Activated T-cell treated with anti-CD3 and anti-CD28 coated beads, Interleukin-2, amount 50 U/mL, for 24 hours (primary cell): ENCODE results near the gene HES2.
A peak's percentile ranks its signal among the peaks of the same experiment; 100 is the strongest.
"Not testable (repeated sequence)": the region's sequence is repeated elsewhere in the genome, so short reads cannot be mapped to it uniquely, and the experiment has no call there.

ENCODE experiments used
- DNase-seq: peaks from one replicate; pipeline ENCODE4 v3.0.0-alpha.2; 2020
- H3K27ac Mint-ChIP-seq: 2 replicates; pipeline ENCODE4 v1.8.0; 2020; ENCODE audit warnings: mild to moderate bottlenecking, mixed read lengths
- H3K27me3 Mint-ChIP-seq: 2 replicates; pipeline ENCODE4 v1.8.0; 2020; ENCODE audit warnings: mixed read lengths
- H3K36me3 Mint-ChIP-seq: 2 replicates; pipeline ENCODE4 v1.8.0; 2020; ENCODE audit warnings: low read depth, mixed read lengths
- H3K4me1 Mint-ChIP-seq: 2 replicates; pipeline ENCODE4 v1.8.0; 2020; ENCODE audit warnings: low read depth, mixed read lengths
- H3K4me3 Mint-ChIP-seq: 2 replicates; pipeline ENCODE4 v1.8.0; 2020; ENCODE audit warnings: mild to moderate bottlenecking, moderate library complexity, mixed read lengths
- H3K9me3 Mint-ChIP-seq: 2 replicates; pipeline ENCODE4 v1.8.0; 2020; ENCODE audit warnings: mixed read lengths

Gene HES2

GRCh38 chr1:6447016-6447817 lies 27.5 kb upstream of the HES2 start:
- H3K9me3 Mint-ChIP-seq: no peaks in the 10 kb centered on the region
- H3K27ac Mint-ChIP-seq: no peak overlapping the region
- H3K27me3 Mint-ChIP-seq: peaks cover 59% of the 10 kb centered on the region
- peak overlapping the region; percentile 23 for H3K4me3 Mint-ChIP-seq
- no peaks in the 10 kb centered on the region for H3K36me3 Mint-ChIP-seq
- H3K4me1 Mint-ChIP-seq: peaks cover 12% of the 10 kb centered on the region
- no peak for DNase-seq

- Mint-ChIP-seq H3K4me1 (peaks cover 12% of the 10 kb centered on the region), H3K4me3 (no peak overlapping the region), H3K27ac (no peak overlapping the region), H3K27me3 (peaks cover 63% of the 10 kb centered on the region), H3K9me3 (no peaks in the 10 kb centered on the region), H3K36me3 (no peaks in the 10 kb centered on the region)
- DNase-seq: no peak
Observed at GRCh38 chr1:6446665-6447015, 26.9 kb upstream of the HES2 start.

GRCh38 chr1:6445929-6446328 lies 26.2 kb upstream of the HES2 start:
- Mint-ChIP-seq H3K4me1 (peaks cover 13% of the 10 kb centered on the region), H3K27me3 (peaks cover 64% of the 10 kb centered on the region)
- H3K36me3 Mint-ChIP-seq, H3K9me3 Mint-ChIP-seq, H3K27ac Mint-ChIP-seq, DNase-seq, H3K4me3 Mint-ChIP-seq: not testable (repeated sequence)

GRCh38 chr1:6445062-6445763 lies 25.5 kb upstream of the HES2 start:
- Mint-ChIP-seq H3K27ac (no peak overlapping the region), H3K9me3 (no peaks in the 10 kb centered on the region), H3K36me3 (no peaks in the 10 kb centered on the region), H3K4me3 (no peak overlapping the region), H3K27me3 (peaks cover 58% of the 10 kb centered on the region), H3K4me1 (peaks cover 14% of the 10 kb centered on the region)
- DNase-seq: peak; percentile 60

- DNase-seq: no peak
- peaks cover 55% of the 10 kb centered on the region for H3K27me3 Mint-ChIP-seq
- H3K27ac Mint-ChIP-seq: no peak overlapping the region
- no peaks in the 10 kb centered on the region for H3K36me3 Mint-ChIP-seq
- H3K4me3 Mint-ChIP-seq: no peak overlapping the region
- peaks cover 11% of the 10 kb centered on the region for H3K4me1 Mint-ChIP-seq
- H3K9me3 Mint-ChIP-seq: no peaks in the 10 kb centered on the region
Observed at GRCh38 chr1:6444377-6444776, 24.7 kb upstream of the HES2 start.

GRCh38 chr1:6443339-6444115 lies 23.8 kb upstream of the HES2 start:
- Mint-ChIP-seq H3K4me1 (peaks cover 7% of the 10 kb centered on the region), H3K27ac (no peak overlapping the region), H3K36me3 (no peaks in the 10 kb centered on the region), H3K27me3 (peaks cover 53% of the 10 kb centered on the region), H3K9me3 (no peaks in the 10 kb centered on the region), H3K4me3 (no peak overlapping the region)
- DNase-seq: no peak

GRCh38 chr1:6441586-6441985 lies 21.9 kb upstream of the HES2 start:
- Mint-ChIP-seq H3K36me3 (no peaks in the 10 kb centered on the region), H3K4me3 (no peak overlapping the region), H3K27ac (no peak overlapping the region), H3K9me3 (no peaks in the 10 kb centered on the region), H3K4me1 (peaks cover 4% of the 10 kb centered on the region), H3K27me3 (peaks cover 56% of the 10 kb centered on the region)
- no peak for DNase-seq

- H3K9me3 Mint-ChIP-seq: no peaks in the 10 kb centered on the region
- peak overlapping the region; percentile 23 for H3K4me3 Mint-ChIP-seq
- H3K27me3 Mint-ChIP-seq: peaks cover 47% of the 10 kb centered on the region
- H3K4me1 Mint-ChIP-seq: peaks cover 4% of the 10 kb centered on the region
- peak; percentile 80 for DNase-seq
- no peak overlapping the region for H3K27ac Mint-ChIP-seq
- no peaks in the 10 kb centered on the region for H3K36me3 Mint-ChIP-seq
Observed at GRCh38 chr1:6440198-6441126, 20.7 kb upstream of the HES2 start.

GRCh38 chr1:6438047-6438525 lies 18.4 kb upstream of the HES2 start:
- DNase-seq: peak; percentile 81

GRCh38 chr1:6437012-6437700 lies 17.4 kb upstream of the HES2 start:
- H3K4me1 Mint-ChIP-seq, H3K27ac Mint-ChIP-seq, DNase-seq, H3K4me3 Mint-ChIP-seq, H3K9me3 Mint-ChIP-seq, H3K36me3 Mint-ChIP-seq: not testable (repeated sequence)
- H3K27me3 Mint-ChIP-seq: peaks cover 34% of the 10 kb centered on the region

More at GRCh38 chr1:6438047-6438525, 18.4 kb upstream of the HES2 start:
- Mint-ChIP-seq H3K9me3 (no peaks in the 10 kb centered on the region), H3K4me3 (no peak overlapping the region), H3K36me3 (no peaks in the 10 kb centered on the region), H3K27ac (no peak overlapping the region), H3K4me1 (peaks cover 4% of the 10 kb centered on the region), H3K27me3 (peaks cover 34% of the 10 kb centered on the region)

- not testable (repeated sequence) for H3K4me3 Mint-ChIP-seq, H3K27ac Mint-ChIP-seq, H3K36me3 Mint-ChIP-seq, H3K4me1 Mint-ChIP-seq, DNase-seq, H3K9me3 Mint-ChIP-seq
- H3K27me3 Mint-ChIP-seq: peaks cover 27% of the 10 kb centered on the region
Observed at GRCh38 chr1:6436277-6436676, 16.6 kb upstream of the HES2 start.

GRCh38 chr1:6435547-6435946 lies 15.8 kb upstream of the HES2 start:
- Mint-ChIP-seq H3K27ac (no peak overlapping the region), H3K27me3 (peaks cover 23% of the 10 kb centered on the region), H3K36me3 (no peaks in the 10 kb centered on the region), H3K4me1 (peaks cover 2% of the 10 kb centered on the region), H3K4me3 (no peak overlapping the region), H3K9me3 (no peaks in the 10 kb centered on the region)
- no peak for DNase-seq

GRCh38 chr1:6435129-6435528 lies 15.4 kb upstream of the HES2 start:
- Mint-ChIP-seq H3K36me3 (no peaks in the 10 kb centered on the region), H3K4me3 (no peak overlapping the region), H3K4me1 (peaks cover 2% of the 10 kb centered on the region), H3K27me3 (peaks cover 23% of the 10 kb centered on the region), H3K27ac (no peak overlapping the region), H3K9me3 (no peaks in the 10 kb centered on the region)
- no peak for DNase-seq
